Measurements from ENCODE around the gene CAMK4. TPM values are rescaled to one million over a fixed set of nuclear protein-coding genes. Genes with fewer than 3 reads are reported as not detected.

The CAMK4 gene
- total RNA-seq, 4 donors from 2014 or later, result 0.16 to 5.0 (median 4.4) TPM

DNA sequence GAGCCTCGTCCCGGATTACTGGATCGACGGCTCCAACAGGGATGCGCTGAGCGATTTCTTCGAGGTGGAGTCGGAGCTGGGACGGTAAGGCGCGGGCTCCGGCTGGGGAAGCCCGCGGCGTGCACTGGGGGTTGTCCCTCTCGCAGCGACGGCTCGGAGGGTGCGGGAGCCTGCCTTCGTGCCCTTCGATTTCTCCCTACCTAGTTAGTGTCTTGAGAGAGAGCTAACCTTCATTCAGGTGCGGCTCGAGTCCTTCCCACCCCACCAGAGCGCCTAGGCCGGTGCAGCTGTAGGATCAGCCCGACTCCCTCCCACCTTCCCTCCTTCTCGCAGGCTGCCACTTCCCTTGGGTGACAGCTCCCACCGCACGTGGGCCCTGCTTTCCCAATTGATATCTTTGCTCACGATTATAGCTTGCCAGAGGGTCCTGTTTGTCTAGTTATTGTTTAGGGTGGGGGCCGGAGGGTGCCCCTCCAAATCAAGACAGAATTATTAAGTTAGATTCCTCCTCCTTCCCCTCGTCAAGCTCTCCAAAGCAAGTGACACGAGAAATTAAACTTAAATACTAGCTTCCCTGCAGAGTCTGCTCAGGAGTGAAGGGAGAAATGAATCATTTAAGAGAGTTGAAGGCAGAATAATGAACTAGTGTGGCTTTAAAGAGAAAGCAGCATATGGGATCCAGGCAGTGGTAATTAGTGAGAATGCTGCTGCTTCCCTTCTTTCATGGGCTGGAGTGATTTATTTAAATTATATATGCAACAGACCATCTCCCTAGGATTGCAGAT, 569 bp downstream of the CAMK4 start:
- Histone ChIP-seq H3K36me3 (no peaks in the 10 kb centered on the region), H3K9me3 (no peaks in the 10 kb centered on the region), H3K4me1 (peaks cover 0 to 21% (median 0%) of the 10 kb centered on the region in 3 donors), H3K27me3 (peaks cover 18% of the 10 kb centered on the region), H3K4me3 (peak overlapping the region; percentile 20 to 54), H3K27ac (peak overlapping the region in 2 of 4 donors; percentile 64 to 70)
- no peak for TF ChIP-seq EP300 (IDR thresholded peaks at IDR 0.05)
- TF ChIP-seq, protein P1, sequence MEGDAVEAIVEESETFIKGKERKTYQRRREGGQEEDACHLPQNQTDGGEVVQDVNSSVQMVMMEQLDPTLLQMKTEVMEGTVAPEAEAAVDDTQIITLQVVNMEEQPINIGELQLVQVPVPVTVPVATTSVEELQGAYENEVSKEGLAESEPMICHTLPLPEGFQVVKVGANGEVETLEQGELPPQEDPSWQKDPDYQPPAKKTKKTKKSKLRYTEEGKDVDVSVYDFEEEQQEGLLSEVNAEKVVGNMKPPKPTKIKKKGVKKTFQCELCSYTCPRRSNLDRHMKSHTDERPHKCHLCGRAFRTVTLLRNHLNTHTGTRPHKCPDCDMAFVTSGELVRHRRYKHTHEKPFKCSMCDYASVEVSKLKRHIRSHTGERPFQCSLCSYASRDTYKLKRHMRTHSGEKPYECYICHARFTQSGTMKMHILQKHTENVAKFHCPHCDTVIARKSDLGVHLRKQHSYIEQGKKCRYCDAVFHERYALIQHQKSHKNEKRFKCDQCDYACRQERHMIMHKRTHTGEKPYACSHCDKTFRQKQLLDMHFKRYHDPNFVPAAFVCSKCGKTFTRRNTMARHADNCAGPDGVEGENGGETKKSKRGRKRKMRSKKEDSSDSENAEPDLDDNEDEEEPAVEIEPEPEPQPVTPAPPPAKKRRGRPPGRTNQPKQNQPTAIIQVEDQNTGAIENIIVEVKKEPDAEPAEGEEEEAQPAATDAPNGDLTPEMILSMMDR (IDR thresholded peaks at IDR 0.05), result no peak
- no peak for TF ChIP-seq POLR2A (IDR thresholded peaks at IDR 0.05)
- TF ChIP-seq POLR2AphosphoS5 (IDR thresholded peaks at IDR 0.05), result no peak
- ATAC-seq, result peak; percentile 44
- WGBS, 2 donors (ENCODE audit: low coverage in 1 of 2), result 4 to 5% methylated on average over 7 to 10 of the region's 34 CpGs

DNA sequence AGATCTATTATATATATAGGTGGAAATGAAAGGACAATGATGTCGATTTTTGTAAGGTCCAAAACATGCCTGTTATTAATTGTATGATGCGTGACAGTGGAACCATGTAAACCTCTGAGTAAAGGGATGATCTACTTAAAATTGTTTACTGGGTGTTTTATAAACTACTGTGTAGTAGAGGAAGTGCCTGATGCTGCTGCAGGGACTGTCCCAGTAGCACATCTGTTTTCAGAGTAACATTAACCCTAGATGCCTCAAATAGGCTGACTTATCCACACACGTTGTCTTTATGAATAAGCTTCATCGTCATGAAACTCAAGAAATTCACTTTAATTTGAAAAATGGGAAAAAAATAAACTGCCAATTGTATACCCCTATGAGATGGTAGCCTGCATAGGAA, 1.7 kb downstream of the CAMK4 start:
- Histone ChIP-seq H3K27ac (no peak overlapping the region), H3K4me3 (no peak overlapping the region), H3K9me3 (no peaks in the 10 kb centered on the region), H3K4me1 (peaks cover 0 to 21% (median 0%) of the 10 kb centered on the region in 3 donors), H3K36me3 (no peaks in the 10 kb centered on the region), H3K27me3 (peaks cover 18% of the 10 kb centered on the region)
- TF ChIP-seq POLR2A (IDR thresholded peaks at IDR 0.05), result no peak
- no peak for ATAC-seq
- 85% methylated on average over 4 of the region's 4 CpGs for WGBS, 2 donors (ENCODE audit: low coverage in 1 of 2)

DNA sequence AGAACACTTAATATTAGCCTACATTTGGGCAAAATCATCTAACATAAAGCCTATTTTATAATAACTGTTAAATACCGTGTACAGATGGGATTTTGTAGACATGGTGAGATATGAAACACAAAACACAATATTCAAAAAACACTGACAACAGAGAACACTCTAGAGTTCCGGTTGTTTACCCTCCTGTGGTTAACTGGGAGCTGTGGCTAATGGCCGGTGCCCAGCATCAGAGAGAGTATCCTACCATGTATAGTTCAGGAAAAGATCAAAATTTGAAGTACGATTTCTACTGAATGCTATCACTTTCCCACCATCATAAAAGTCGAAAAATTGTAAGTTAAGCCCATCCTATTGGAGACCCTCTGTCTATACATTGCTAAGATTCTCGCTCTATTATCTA, 2.4 kb downstream of the CAMK4 start:
- peaks cover 0 to 21% (median 0%) of the 10 kb centered on the region in 3 donors for H3K4me1 ChIP-seq
- no peak overlapping the region for H3K27ac ChIP-seq
- TF ChIP-seq, protein P1 (IDR thresholded peaks at IDR 0.05), result no peak
- TF ChIP-seq EP300 (IDR thresholded peaks at IDR 0.05) (no peak), POLR2AphosphoS5 (IDR thresholded peaks at IDR 0.05) (no peak)
- H3K27me3 ChIP-seq, result peaks cover 18% of the 10 kb centered on the region
- no peak for ATAC-seq
- no peaks in the 10 kb centered on the region for H3K9me3 ChIP-seq
- WGBS, 2 donors (ENCODE audit: low coverage in 1 of 2), result 83 to 95% methylated on average over 5 to 6 of the region's 6 CpGs
- no peaks in the 10 kb centered on the region for H3K36me3 ChIP-seq
- H3K4me3 ChIP-seq, result no peak overlapping the region

DNA sequence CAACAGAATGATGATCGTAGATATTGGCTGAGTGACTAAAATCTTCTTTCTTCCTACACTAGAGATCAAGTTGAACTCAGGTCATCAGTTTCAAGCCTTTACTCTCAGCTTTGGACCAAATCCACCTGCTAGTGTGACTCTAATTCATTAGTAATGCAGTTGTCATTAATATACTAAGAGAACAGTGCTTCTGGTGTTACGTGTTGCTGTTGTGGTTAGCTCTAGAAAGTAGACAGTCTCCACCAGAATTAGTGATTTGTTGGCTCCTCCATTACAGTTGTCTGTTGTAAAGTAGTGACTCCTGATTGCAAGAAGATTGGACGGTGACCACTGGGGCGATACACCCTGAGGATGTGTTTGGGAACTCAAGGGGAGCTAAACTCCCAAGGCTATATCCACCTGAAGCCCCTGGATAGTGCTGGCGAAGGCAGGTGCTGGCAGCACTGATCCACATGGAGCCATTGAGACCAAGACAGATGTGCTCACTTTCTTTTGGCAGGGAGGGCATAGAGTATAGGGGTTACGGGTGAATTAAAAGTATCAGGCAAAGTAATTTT, 3.1 kb downstream of the CAMK4 start:
- H3K27ac ChIP-seq, result no peak overlapping the region
- WGBS, 2 donors (ENCODE audit: low coverage in 1 of 2), result 72 to 90% methylated on average over 5 to 6 of the region's 6 CpGs
- ATAC-seq, result no peak

DNA sequence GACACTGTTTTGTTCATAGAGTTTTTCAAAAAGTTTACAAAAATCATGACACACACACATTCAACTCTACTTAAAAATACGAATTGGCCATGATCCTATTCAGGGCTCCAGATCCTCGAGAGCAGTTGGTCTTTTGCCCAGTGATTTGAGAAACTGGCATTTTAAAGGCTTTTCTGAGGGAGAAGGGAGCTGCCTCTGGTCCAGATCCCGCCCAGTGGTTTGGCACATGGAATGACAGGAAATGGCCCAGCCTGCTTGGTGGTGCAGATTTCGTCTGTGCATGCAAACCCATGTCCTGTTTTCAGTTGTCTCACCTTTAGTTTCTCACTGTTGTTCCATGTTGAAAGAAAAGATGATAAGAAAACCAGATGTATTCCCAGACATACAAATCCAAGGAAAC, 3.6 kb downstream of the CAMK4 start:
- no peak for ATAC-seq
- no peak overlapping the region for H3K4me3 ChIP-seq
- H3K4me1 ChIP-seq, result peaks cover 0 to 21% (median 0%) of the 10 kb centered on the region in 3 donors
- TF ChIP-seq EP300 (IDR thresholded peaks at IDR 0.05), result no peak
- no peak overlapping the region for H3K27ac ChIP-seq
- 41 to 49% methylated on average over 3 of the region's 4 CpGs for WGBS, 2 donors (ENCODE audit: low coverage in 1 of 2)
- no peaks in the 10 kb centered on the region for H3K36me3 ChIP-seq
- H3K9me3 ChIP-seq, result no peaks in the 10 kb centered on the region
- peaks cover 18% of the 10 kb centered on the region for H3K27me3 ChIP-seq

More for the DNA sequence above, 3.1 kb downstream of the CAMK4 start:
- H3K4me1 ChIP-seq, result peaks cover 0 to 21% (median 0%) of the 10 kb centered on the region in 3 donors
- H3K9me3 ChIP-seq, result no peaks in the 10 kb centered on the region
- no peak overlapping the region for H3K4me3 ChIP-seq
- no peaks in the 10 kb centered on the region for H3K36me3 ChIP-seq
- peaks cover 18% of the 10 kb centered on the region for H3K27me3 ChIP-seq
- no peak for TF ChIP-seq POLR2AphosphoS5 (IDR thresholded peaks at IDR 0.05)
- no peak for TF ChIP-seq EP300 (IDR thresholded peaks at IDR 0.05)
- no peak for TF ChIP-seq POLR2A (IDR thresholded peaks at IDR 0.05)
- TF ChIP-seq, protein P1 (IDR thresholded peaks at IDR 0.05), result no peak

Data from gastroesophageal sphincter (tissue), 4 donors.